ENCODE data around the gene ZMYND15. TPM values are rescaled to one million over a fixed set of nuclear protein-coding genes. Genes with fewer than 3 reads are reported as not detected.
A peak's percentile ranks its signal among the peaks of the same experiment; 100 is the strongest.

ZMYND15 gene
- total RNA-seq, 4 donors from 2014 or later, result 0.82 to 1.4 TPM; not detected in 2

DNA sequence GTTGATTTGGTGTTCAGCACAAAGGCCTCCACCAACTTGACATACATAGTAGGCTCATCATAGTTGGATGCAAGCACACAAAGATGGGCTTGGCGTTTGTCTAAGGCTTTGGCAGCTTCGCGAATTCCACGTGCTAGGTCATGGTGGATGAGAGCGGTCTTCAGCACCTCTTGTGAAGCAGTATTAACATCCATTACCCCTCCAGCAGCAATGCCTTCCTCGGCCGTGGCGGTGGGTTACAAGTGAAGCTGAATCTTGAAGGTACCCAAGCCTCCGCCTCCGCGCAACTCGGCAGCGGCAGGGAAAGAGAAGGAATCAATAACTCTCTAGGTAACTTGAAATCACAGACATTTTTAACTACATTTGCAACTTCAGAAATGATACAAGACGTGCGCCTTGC lies 34.6 kb upstream of the ZMYND15 start:
- WGBS, 2 donors (ENCODE audit: low coverage in 1 of 2), result 95 to 100% methylated on average over 10 to 15 of the region's 15 CpGs
- peaks cover 0 to 25% (median 15%) of the 10 kb centered on the region in 4 donors for H3K4me1 ChIP-seq
- H3K9me3 ChIP-seq, result no peaks in the 10 kb centered on the region
- H3K36me3 ChIP-seq, result no peaks in the 10 kb centered on the region
- intact Hi-C loops (cut with DNase I; ENCODE audit: low total_unique reads) (no loop called here), in situ Hi-C loops (cut with MboI; ENCODE audit: low pct_ligation_motif_present in 1 of 4, low pct_unique_long_range_greater_than_20kb in 1 of 4, low sequenced_read_pairs in 3 of 4) (no loop called here)
- TF ChIP-seq CTCF (IDR thresholded peaks at IDR 0.05) (no peak), POLR2A (IDR thresholded peaks at IDR 0.05) (no peak), EP300 (IDR thresholded peaks at IDR 0.05; ENCODE audit: low read depth) (no peak), POLR2AphosphoS5 (IDR thresholded peaks at IDR 0.05) (no peak)
- DNase-seq, result no peak
- no peaks in the 10 kb centered on the region for H3K27me3 ChIP-seq
- no peak overlapping the region for H3K27ac ChIP-seq
- no peak overlapping the region for H3K4me3 ChIP-seq

GRCh38 chr17:4706121-4706520 lies 33.5 kb upstream of the ZMYND15 start:
- intact Hi-C loops (cut with DNase I; ENCODE audit: low total_unique reads) (no loop called here), in situ Hi-C loops (cut with MboI; ENCODE audit: low pct_ligation_motif_present in 1 of 4, low pct_unique_long_range_greater_than_20kb in 1 of 4, low sequenced_read_pairs in 3 of 4) (no loop called here)
- H3K9me3 ChIP-seq, result no peaks in the 10 kb centered on the region
- H3K4me1 ChIP-seq, result peaks cover 3 to 31% (median 21%) of the 10 kb centered on the region in 4 donors
- H3K36me3 ChIP-seq, result no peaks in the 10 kb centered on the region
- no peak overlapping the region for H3K27ac ChIP-seq
- TF ChIP-seq EP300 (IDR thresholded peaks at IDR 0.05; ENCODE audit: low read depth) (no peak), POLR2AphosphoS5 (IDR thresholded peaks at IDR 0.05) (no peak), POLR2A (IDR thresholded peaks at IDR 0.05) (no peak), CTCF (IDR thresholded peaks at IDR 0.05) (no peak)
- H3K27me3 ChIP-seq, result no peaks in the 10 kb centered on the region
- WGBS, 2 donors (ENCODE audit: low coverage in 1 of 2), result 83 to 84% methylated on average over 7 of the region's 7 CpGs
- no peak overlapping the region for H3K4me3 ChIP-seq
- DNase-seq, result no peak

- WGBS, 2 donors (ENCODE audit: low coverage in 1 of 2), result 76 to 92% methylated on average over 2 to 8 of the region's 8 CpGs
- Histone ChIP-seq H3K9me3 (no peaks in the 10 kb centered on the region), H3K36me3 (no peaks in the 10 kb centered on the region), H3K4me3 (no peak overlapping the region), H3K27me3 (no peaks in the 10 kb centered on the region), H3K4me1 (peaks cover 11 to 39% (median 27%) of the 10 kb centered on the region in 4 donors), H3K27ac (no peak overlapping the region)
- no peak for DNase-seq
- in situ Hi-C loops (cut with MboI; ENCODE audit: low pct_ligation_motif_present in 1 of 4, low pct_unique_long_range_greater_than_20kb in 1 of 4, low sequenced_read_pairs in 3 of 4), result no loop called here
- intact Hi-C loops (cut with DNase I; ENCODE audit: low total_unique reads), result no loop called here
- TF ChIP-seq POLR2A (IDR thresholded peaks at IDR 0.05) (no peak), EP300 (IDR thresholded peaks at IDR 0.05; ENCODE audit: low read depth) (no peak)
Measured at GRCh38 chr17:4708436-4708835, 31.2 kb upstream of the ZMYND15 start.

GRCh38 chr17:4709794-4710692 lies 29.6 kb upstream of the ZMYND15 start, which contains the start of gene ARRB2:
ARRB2 (plus strand) TSS chr17:4710632; CDS start chr17:4710722, 90 bp downstream.
- Histone ChIP-seq H3K36me3 (no peaks in the 10 kb centered on the region), H3K27ac (peak within 1 kb of the TSS; percentile 89 to 92 (median 91)), H3K4me1 (peaks cover 11 to 42% (median 25%) of the 10 kb centered on the region in 4 donors), H3K27me3 (no peaks in the 10 kb centered on the region), H3K4me3 (peak within 1 kb of the TSS; percentile 65 to 88 (median 70)), H3K9me3 (no peaks in the 10 kb centered on the region)
- intact Hi-C loops (cut with DNase I; ENCODE audit: low total_unique reads), result no loop called here
- 0 to 1% methylated on average over 4 to 57 of the region's 67 CpGs for WGBS, 2 donors (ENCODE audit: low coverage in 1 of 2)
- peak; percentile 97 for DNase-seq
- TF ChIP-seq EP300 (IDR thresholded peaks at IDR 0.05; ENCODE audit: low read depth) (no peak), CTCF (IDR thresholded peaks at IDR 0.05) (peak; percentile 61 to 90 (median 64)), POLR2AphosphoS5 (IDR thresholded peaks at IDR 0.05) (peak; percentile 66 to 83 (median 77)), POLR2A (IDR thresholded peaks at IDR 0.05) (peak; percentile 52)
- in situ Hi-C loops (cut with MboI; ENCODE audit: low pct_ligation_motif_present in 1 of 4, low pct_unique_long_range_greater_than_20kb in 1 of 4, low sequenced_read_pairs in 3 of 4), result loop anchor here in 1 of 4 donors (10.0 kb wide), 1 partner anchor 175 kb away; no protein-coding TSS in a partner anchor
